Endothelial cell (in vitro differentiated cells): Measurements from ENCODE around the gene INKA1. TPM values are rescaled to one million over a fixed set of nuclear protein-coding genes. Genes with fewer than 3 reads are reported as not detected.

Experiments used
- DNase-seq: peaks from one replicate; pipeline ENCODE4 v3.0.0; 2021; ENCODE audit warnings: low spot score
- H3K27ac Mint-ChIP-seq: one replicate; pipeline ENCODE4 v1.8.0; 2021; ENCODE audit warnings: mixed read lengths, inconsistent platforms; ENCODE audit not compliant: unreplicated experiment
- H3K27me3 Mint-ChIP-seq: one replicate; pipeline ENCODE4 v1.8.0; 2021; ENCODE audit warnings: mild to moderate bottlenecking, moderate library complexity, mixed read lengths, inconsistent platforms; ENCODE audit not compliant: unreplicated experiment
- H3K36me3 Mint-ChIP-seq: one replicate; pipeline ENCODE4 v1.8.0; 2021; ENCODE audit warnings: mild to moderate bottlenecking, low read depth, mixed read lengths, inconsistent platforms; ENCODE audit not compliant: unreplicated experiment
- H3K4me1 Mint-ChIP-seq: one replicate; pipeline ENCODE4 v1.8.0; 2021; ENCODE audit warnings: mild to moderate bottlenecking, mixed read lengths, inconsistent platforms; ENCODE audit not compliant: unreplicated experiment
- H3K4me3 Mint-ChIP-seq: one replicate; pipeline ENCODE4 v1.8.0; 2021; ENCODE audit warnings: mild to moderate bottlenecking, mixed read lengths, inconsistent platforms; ENCODE audit not compliant: unreplicated experiment
- H3K9me3 Mint-ChIP-seq: one replicate; pipeline ENCODE4 v1.8.0; 2021; ENCODE audit warnings: mixed read lengths, inconsistent platforms; ENCODE audit not compliant: unreplicated experiment
- total RNA-seq: library from RNA; stranded (reverse); fragmentation: NEBNext Ultra II Directional; extraction: Animal tissue kit (Norgen Biotek cat#: 25700); gene quantifications from one replicate; pipeline ENCODE4 v1.2.1, GENCODE V29; 2021; ENCODE audit not compliant: unreplicated experiment
- TF ChIP-seq, protein P1 (sequence below): fragments of 200-600 bp; sonication (generic); IDR thresholded peaks from one replicate; pipeline ENCODE4 v1.5.0; 2021; ENCODE audit warnings: antibody characterized with exemption; ENCODE audit not compliant: unreplicated experiment

The INKA1 gene
- total RNA-seq, 1 donor from 2014 or later: 57.6 TPM

DNA sequence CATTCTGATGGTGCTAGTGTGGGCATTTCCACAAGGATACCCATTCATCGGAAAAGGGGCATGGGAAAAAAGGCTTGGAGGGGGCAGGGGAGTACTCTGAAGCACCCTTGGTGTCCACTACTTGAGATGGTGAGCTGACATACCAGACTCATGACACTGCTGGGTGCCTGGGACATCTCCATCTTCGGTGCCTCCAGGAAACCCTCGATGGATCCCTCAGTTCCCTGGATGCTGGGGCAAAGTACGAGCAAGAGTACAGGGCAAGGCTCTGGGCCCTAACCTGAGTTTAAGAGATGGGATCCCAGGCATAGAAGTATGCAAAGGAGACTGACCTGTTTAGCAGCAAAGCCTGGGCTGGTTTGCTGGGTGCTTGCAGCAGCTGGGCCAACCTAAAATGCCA, 11.5 kb upstream of the INKA1 start:
- peaks cover 4% of the 10 kb centered on the region for H3K36me3 Mint-ChIP-seq
- H3K4me1 Mint-ChIP-seq: peaks cover 38% of the 10 kb centered on the region
- TF ChIP-seq, protein P1, sequence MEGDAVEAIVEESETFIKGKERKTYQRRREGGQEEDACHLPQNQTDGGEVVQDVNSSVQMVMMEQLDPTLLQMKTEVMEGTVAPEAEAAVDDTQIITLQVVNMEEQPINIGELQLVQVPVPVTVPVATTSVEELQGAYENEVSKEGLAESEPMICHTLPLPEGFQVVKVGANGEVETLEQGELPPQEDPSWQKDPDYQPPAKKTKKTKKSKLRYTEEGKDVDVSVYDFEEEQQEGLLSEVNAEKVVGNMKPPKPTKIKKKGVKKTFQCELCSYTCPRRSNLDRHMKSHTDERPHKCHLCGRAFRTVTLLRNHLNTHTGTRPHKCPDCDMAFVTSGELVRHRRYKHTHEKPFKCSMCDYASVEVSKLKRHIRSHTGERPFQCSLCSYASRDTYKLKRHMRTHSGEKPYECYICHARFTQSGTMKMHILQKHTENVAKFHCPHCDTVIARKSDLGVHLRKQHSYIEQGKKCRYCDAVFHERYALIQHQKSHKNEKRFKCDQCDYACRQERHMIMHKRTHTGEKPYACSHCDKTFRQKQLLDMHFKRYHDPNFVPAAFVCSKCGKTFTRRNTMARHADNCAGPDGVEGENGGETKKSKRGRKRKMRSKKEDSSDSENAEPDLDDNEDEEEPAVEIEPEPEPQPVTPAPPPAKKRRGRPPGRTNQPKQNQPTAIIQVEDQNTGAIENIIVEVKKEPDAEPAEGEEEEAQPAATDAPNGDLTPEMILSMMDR: no peak
- H3K27ac Mint-ChIP-seq: no peak overlapping the region
- peaks cover 10% of the 10 kb centered on the region for H3K27me3 Mint-ChIP-seq
- no peaks in the 10 kb centered on the region for H3K9me3 Mint-ChIP-seq
- DNase-seq: no peak
- H3K4me3 Mint-ChIP-seq: no peak overlapping the region

DNA sequence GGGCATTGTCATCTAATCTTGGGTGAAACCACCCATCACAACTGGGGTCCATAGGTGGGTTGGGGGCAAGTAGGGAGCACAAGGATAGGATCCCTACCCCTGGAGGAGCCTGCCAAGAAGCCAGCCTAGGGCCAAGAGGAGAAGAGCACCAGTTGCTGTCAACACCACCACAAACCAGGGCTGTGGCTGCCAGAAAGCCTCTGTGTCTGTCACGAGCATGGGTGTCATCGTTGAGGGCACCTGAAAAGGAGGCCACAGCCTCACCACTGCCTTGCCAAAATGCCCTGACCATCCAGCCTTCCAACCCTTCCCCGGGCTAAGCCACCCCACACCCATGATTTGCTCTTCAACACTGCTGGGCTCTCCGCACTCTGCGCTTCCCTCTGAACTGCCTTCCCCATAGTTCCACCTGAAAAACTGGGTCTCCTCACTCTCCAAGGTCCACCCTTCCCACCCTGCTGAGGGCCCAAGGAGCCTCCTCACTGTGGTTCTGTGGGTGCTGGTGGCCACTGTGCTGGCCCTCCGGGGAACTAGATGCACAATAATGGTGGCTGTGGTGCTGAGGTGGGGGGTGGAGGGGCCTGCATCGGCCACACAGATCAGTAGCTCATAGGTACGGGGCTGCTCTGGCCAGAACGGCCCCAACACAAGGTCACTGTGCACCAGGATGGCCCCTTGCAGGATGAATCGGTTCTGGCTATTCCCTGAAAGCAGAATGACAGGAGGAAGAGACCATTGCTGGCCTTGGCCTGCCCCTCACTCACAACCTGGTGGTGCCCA, 10.5 kb upstream of the INKA1 start:
- Mint-ChIP-seq H3K4me1 (peaks cover 40% of the 10 kb centered on the region), H3K36me3 (peaks cover 4% of the 10 kb centered on the region)

DNA sequence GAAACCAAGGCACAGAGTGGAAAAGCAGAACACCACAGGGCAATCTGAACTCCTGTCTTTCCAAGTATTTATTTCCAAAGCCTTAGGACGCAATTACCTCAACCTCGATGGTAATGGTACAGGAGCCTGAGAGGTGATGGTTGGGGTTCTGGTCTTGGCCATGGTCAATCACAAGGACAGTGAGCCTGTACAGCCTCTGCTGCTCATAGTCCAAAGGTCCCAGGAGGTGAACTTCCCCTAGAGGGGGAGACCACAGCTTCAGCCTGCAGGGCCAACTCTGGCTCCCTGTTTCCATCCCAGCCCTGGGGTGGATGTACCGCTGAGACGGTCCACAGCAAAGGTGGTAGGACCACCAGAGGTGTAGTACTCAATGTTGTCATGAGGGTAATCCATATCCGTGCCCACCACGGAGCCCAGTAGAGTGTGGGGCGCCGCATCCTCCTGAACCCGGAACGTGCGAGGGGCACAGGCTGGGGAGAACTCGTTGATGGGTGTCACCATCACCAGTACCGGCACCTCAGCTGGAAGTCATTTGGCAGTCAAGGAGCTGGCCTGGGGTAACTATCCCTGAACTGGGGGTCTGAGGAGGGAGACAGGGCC, 9.5 kb upstream of the INKA1 start:
- H3K4me3 Mint-ChIP-seq: no peak overlapping the region
- H3K27ac Mint-ChIP-seq: no peak overlapping the region
- no peaks in the 10 kb centered on the region for H3K9me3 Mint-ChIP-seq
- DNase-seq: no peak
- peaks cover 12% of the 10 kb centered on the region for H3K27me3 Mint-ChIP-seq
- TF ChIP-seq, protein P1: no peak
- H3K36me3 Mint-ChIP-seq: peaks cover 4% of the 10 kb centered on the region
- H3K4me1 Mint-ChIP-seq: peaks cover 32% of the 10 kb centered on the region

More for the DNA sequence above, 10.5 kb upstream of the INKA1 start:
- no peak overlapping the region for H3K4me3 Mint-ChIP-seq
- H3K9me3 Mint-ChIP-seq: no peaks in the 10 kb centered on the region
- H3K27me3 Mint-ChIP-seq: peaks cover 10% of the 10 kb centered on the region
- H3K27ac Mint-ChIP-seq: no peak overlapping the region
- DNase-seq: no peak
- TF ChIP-seq, protein P1: no peak

DNA sequence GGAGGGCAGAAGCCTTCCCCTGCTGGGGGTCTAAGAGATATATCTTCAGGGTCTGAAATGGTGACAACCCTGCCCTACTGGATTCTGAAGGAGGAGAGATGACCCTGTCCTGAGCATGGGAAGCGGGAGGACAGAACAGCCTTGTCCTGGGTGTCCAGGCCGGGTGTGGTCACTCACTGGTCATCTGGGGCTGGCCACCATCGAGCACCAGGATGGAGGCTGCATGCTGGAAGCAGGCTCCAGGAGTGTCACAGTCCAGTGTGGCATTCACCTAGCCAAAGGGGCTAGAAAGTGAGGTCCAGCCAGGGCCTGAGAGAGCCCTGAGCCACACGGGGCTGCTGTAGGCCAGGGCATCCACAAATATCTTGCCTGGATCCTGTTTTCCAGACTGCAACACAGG, 8.6 kb upstream of the INKA1 start:
- peaks cover 4% of the 10 kb centered on the region for H3K36me3 Mint-ChIP-seq
- peaks cover 32% of the 10 kb centered on the region for H3K4me1 Mint-ChIP-seq
- peaks cover 10% of the 10 kb centered on the region for H3K27me3 Mint-ChIP-seq
- TF ChIP-seq, protein P1: no peak
- no peak for DNase-seq
- H3K27ac Mint-ChIP-seq: no peak overlapping the region
- H3K4me3 Mint-ChIP-seq: no peak overlapping the region
- H3K9me3 Mint-ChIP-seq: no peaks in the 10 kb centered on the region
